ENCODE results near the gene LARP1. TPM values are rescaled to one million over a fixed set of nuclear protein-coding genes. Genes with fewer than 3 reads are reported as not detected.
A peak's percentile ranks its signal among the peaks of the same experiment; 100 is the strongest.
"Not testable (repeated sequence)": the region's sequence is repeated elsewhere in the genome, so short reads cannot be mapped to it uniquely, and the experiment has no call there.

The LARP1 gene
- total RNA-seq, 2 donors from 2014 or later = 193 to 369 TPM

GRCh38 chr5:154745349-154745748 lies 9.8 kb upstream of the LARP1 start:
- Mint-ChIP-seq H3K4me1 (ENCODE audit: low read depth in 2 of 2) (no peaks in the 10 kb centered on the region), H3K27me3 (no peaks in the 10 kb centered on the region), H3K27ac (no peak overlapping the region), H3K9me3 (no peaks in the 10 kb centered on the region), H3K36me3 (no peaks in the 10 kb centered on the region), H3K4me3 (no peak overlapping the region)
- DNase-seq (ENCODE audit: low spot score) (no peak), ATAC-seq (no peak)

- H3K27me3 Mint-ChIP-seq = no peaks in the 10 kb centered on the region
- peaks cover 9 to 13% of the 10 kb centered on the region in 2 donors for H3K4me1 Mint-ChIP-seq (ENCODE audit: low read depth in 2 of 2)
- DNase-seq (ENCODE audit: low spot score) (no peak), ATAC-seq (no peak)
- no peaks in the 10 kb centered on the region for H3K36me3 Mint-ChIP-seq
- H3K9me3 Mint-ChIP-seq = no peaks in the 10 kb centered on the region
- H3K4me3 Mint-ChIP-seq = no peak overlapping the region
- no peak overlapping the region for H3K27ac Mint-ChIP-seq
Observed at GRCh38 chr5:154749491-154749890, 5.7 kb upstream of the LARP1 start.

GRCh38 chr5:154750641-154751040 lies 4.5 kb upstream of the LARP1 start:
- not testable (repeated sequence) for ATAC-seq; DNase-seq (ENCODE audit: low spot score); H3K4me3 Mint-ChIP-seq; H3K27me3 Mint-ChIP-seq; H3K9me3 Mint-ChIP-seq; H3K36me3 Mint-ChIP-seq; H3K27ac Mint-ChIP-seq
- H3K4me1 Mint-ChIP-seq (ENCODE audit: low read depth in 2 of 2) = peaks cover 9 to 16% of the 10 kb centered on the region in 2 donors

- no peak overlapping the region for H3K4me3 Mint-ChIP-seq
- no peaks in the 10 kb centered on the region for H3K9me3 Mint-ChIP-seq
- ATAC-seq = no peak
- H3K4me1 Mint-ChIP-seq (ENCODE audit: low read depth in 2 of 2) = peaks cover 13 to 20% of the 10 kb centered on the region in 2 donors
- no peak overlapping the region for H3K27ac Mint-ChIP-seq
- DNase-seq (ENCODE audit: low spot score) = no peak
- no peaks in the 10 kb centered on the region for H3K27me3 Mint-ChIP-seq
- no peaks in the 10 kb centered on the region for H3K36me3 Mint-ChIP-seq
Observed at GRCh38 chr5:154751854-154752253, 3.3 kb upstream of the LARP1 start.

DNA sequence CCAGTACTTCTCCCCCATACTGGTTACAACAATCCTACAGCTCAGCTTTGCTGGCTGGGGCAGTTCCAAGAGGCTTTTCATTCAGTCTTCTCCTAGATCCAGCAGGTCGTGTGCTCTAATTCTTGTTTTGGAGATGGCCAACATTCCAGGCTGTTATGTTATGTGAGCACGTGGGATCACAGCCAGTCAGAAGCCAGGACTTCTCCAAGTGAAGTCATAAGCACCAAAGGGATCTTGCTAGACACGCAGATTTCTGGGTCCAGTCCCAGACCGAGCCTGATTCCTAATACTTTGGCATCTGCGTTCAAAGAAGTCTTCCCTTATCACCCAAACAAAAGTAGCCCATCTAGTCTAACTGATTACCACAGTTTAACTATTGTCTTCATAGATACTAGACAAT lies 1.4 kb upstream of the LARP1 start:
- Mint-ChIP-seq H3K4me1 (ENCODE audit: low read depth in 2 of 2) (peaks cover 25 to 35% of the 10 kb centered on the region in 2 donors), H3K9me3 (no peaks in the 10 kb centered on the region), H3K27me3 (no peaks in the 10 kb centered on the region), H3K4me3 (peak overlapping the region; percentile 94), H3K27ac (peak overlapping the region; percentile 94 to 96), H3K36me3 (peaks cover 4% of the 10 kb centered on the region)
- DNase-seq (ENCODE audit: low spot score) (no peak), ATAC-seq (no peak)

- peaks cover 4% of the 10 kb centered on the region for H3K36me3 Mint-ChIP-seq
- H3K9me3 Mint-ChIP-seq = no peaks in the 10 kb centered on the region
- peaks cover 29 to 44% of the 10 kb centered on the region in 2 donors for H3K4me1 Mint-ChIP-seq (ENCODE audit: low read depth in 2 of 2)
- peak overlapping the region; percentile 94 for H3K4me3 Mint-ChIP-seq
- ATAC-seq = peak; percentile 93 to 95
- peak overlapping the region; percentile 94 to 96 for H3K27ac Mint-ChIP-seq
- no peaks in the 10 kb centered on the region for H3K27me3 Mint-ChIP-seq
- peak; percentile 99 for DNase-seq (ENCODE audit: low spot score)
Observed at GRCh38 chr5:154754460-154755360, 467 bp upstream of the LARP1 start.

DNA sequence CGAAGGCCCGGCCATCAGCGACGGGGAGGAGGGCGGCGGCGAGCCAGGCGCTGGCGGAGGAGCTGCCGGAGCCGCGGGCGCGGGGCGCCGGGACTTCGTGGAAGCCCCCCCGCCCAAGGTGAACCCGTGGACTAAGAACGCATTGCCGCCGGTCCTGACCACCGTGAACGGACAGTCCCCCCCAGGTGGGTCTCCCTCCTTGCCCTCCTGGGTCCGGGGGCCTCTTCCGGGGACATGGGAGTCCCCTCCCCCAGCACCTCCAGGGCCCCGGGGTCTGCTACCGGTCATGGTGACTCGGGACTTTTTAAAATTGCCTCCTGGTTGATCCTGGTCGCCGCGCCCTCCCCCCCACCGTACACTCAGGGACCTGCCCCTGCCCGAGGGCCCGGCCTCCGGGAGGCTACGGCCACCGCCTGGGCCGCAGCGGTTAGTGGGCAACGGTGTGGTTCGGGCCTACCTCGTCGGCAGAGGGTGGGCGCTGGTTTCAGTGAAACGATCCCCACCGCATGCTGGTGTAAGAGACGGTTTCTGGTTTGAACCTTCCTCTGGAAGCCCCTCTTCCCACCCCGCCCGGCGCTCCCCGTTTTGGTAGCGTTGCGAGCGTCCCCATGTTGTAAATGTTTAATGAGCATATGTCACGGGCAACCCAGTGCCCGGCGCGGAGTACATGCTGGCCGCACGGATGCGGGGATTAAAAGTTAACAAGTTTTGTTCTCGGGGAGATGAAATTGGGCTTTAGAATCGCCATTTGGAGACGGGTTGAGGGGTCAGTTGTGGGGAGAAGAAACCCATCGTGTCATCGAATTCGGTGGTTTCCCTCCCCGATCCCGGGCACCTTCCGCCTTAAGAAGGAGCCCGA lies 1.1 kb downstream of the LARP1 start:
- Mint-ChIP-seq H3K4me1 (ENCODE audit: low read depth in 2 of 2) (peaks cover 39 to 53% of the 10 kb centered on the region in 2 donors), H3K27ac (peak overlapping the region; percentile 82 to 94), H3K4me3 (peak overlapping the region; percentile 96), H3K36me3 (peaks cover 4% of the 10 kb centered on the region), H3K9me3 (no peaks in the 10 kb centered on the region), H3K27me3 (no peaks in the 10 kb centered on the region)
- peak; percentile 71 for DNase-seq (ENCODE audit: low spot score)
- peak; percentile 0 for ATAC-seq

DNA sequence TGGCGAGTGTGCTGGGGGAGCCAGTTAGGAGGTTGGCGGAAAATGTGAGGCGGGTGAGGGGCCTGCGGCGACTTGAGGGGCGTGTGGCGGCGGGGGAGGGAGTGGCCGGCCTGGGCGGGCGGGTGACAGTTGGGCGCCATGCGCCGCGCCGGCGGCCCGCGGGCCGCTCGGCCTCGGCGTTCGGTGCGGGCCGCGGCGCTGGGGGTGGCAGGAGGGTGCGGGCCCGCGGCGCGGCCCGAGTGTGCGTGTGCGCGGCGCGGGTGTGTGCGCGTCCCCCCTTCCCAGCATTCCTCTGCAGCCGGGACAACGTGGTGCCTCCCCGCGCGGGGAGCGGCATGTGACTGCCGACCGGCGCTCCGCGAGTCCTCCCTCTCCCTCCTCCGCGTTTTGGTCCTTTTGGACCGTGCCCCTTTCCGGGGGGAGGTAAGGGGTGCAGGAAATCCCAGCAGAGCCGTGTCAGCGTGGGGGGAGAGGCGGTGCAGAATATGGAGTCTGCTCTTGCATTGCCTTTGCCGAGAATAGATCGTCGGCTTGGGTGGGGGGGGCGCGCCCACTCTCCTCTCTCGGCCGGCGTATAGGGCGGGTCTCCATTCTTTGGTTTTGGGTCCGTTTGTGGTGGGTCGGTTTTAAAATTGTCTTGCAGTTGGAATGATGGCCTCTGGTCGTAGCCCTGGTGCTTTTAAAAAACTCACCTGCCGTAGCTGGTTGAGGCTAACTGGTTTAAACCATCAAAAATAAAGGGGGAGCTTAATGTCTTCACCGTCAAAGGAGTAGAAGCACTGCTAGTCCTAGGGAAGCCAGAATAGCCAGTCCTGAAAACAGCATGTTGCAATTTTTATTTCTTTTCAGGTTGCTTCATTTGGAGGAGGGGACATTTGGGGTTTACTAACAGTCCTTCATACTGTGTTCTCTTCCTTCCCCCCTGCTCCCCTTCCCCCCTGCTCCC lies 2.0 kb downstream of the LARP1 start:
- Mint-ChIP-seq H3K4me3 (peak overlapping the region; percentile 96), H3K27me3 (no peaks in the 10 kb centered on the region), H3K27ac (peak overlapping the region; percentile 82 to 94), H3K4me1 (ENCODE audit: low read depth in 2 of 2) (peaks cover 45 to 59% of the 10 kb centered on the region in 2 donors), H3K36me3 (peaks cover 4% of the 10 kb centered on the region), H3K9me3 (no peaks in the 10 kb centered on the region)
- DNase-seq (ENCODE audit: low spot score) (peak; percentile 70), ATAC-seq (peak in 1 of 2 donors; percentile 1)

DNA sequence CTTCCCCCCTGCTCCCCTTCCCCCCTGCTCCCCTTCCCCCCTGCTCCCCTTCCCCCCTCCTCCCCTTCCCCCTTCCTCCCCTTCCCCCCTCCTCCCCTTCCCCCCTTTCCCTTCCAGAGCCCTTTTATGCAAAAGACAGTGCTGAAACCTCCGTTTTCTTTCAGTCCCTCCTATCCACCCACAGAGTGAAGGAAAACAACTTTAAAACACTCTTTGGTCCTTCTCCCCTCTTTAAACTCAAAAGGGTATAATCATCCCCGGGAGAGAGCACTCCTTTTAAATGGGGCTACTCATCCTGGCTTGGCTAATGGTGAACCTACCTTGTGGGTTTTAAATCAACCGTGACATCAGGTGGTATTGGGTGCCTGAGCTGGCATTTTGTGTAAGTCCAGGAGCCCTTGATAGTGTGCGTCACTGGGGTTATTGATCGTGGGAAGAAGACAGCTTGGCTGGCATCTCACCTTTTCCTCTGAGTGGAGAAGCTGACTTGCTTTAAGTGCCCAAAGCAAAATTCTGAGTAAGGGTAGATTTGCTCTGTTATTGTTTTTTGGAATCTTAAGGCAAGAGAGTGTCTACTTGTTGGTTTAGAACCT lies 2.7 kb downstream of the LARP1 start:
- no peaks in the 10 kb centered on the region for H3K9me3 Mint-ChIP-seq
- peak overlapping the region; percentile 82 to 94 for H3K27ac Mint-ChIP-seq
- H3K36me3 Mint-ChIP-seq = peaks cover 4% of the 10 kb centered on the region
- H3K4me3 Mint-ChIP-seq = peak overlapping the region; percentile 96
- H3K4me1 Mint-ChIP-seq (ENCODE audit: low read depth in 2 of 2) = peaks cover 45 to 63% of the 10 kb centered on the region in 2 donors
- ATAC-seq (no peak), DNase-seq (ENCODE audit: low spot score) (no peak)
- no peaks in the 10 kb centered on the region for H3K27me3 Mint-ChIP-seq

- no peaks in the 10 kb centered on the region for H3K27me3 Mint-ChIP-seq
- DNase-seq (ENCODE audit: low spot score) = no peak
- no peak for ATAC-seq
- H3K27ac Mint-ChIP-seq = peak overlapping the region; percentile 82 to 94
- H3K4me3 Mint-ChIP-seq = peak overlapping the region; percentile 96
- peaks cover 43 to 59% of the 10 kb centered on the region in 2 donors for H3K4me1 Mint-ChIP-seq (ENCODE audit: low read depth in 2 of 2)
- H3K9me3 Mint-ChIP-seq = no peaks in the 10 kb centered on the region
- peaks cover 4% of the 10 kb centered on the region for H3K36me3 Mint-ChIP-seq
Observed at GRCh38 chr5:154758493-154758892, 3.3 kb downstream of the LARP1 start.

DNA sequence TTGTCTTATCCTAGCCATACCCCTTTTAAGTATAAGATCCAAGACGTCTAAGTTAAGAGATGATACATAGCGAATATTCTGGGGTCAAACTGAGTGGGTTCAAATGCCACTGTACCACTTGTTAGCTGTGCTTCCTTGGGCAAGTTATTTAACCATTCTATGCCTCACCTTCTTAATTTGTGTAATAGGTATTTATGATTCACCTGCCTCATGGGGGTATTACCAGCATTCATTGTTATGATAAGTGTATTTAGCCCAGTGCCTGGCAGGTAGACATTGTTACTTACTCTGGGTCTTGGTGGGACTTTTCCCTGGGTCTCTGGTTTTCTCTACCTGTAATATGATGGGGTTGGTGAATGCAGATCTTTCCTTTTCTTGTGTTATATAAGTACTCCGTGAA lies 3.8 kb downstream of the LARP1 start:
- DNase-seq (ENCODE audit: low spot score) = no peak
- ATAC-seq = no peak

GRCh38 chr5:154759868-154760267 lies 4.7 kb downstream of the LARP1 start:
- H3K4me3 Mint-ChIP-seq; H3K27ac Mint-ChIP-seq; H3K9me3 Mint-ChIP-seq; H3K36me3 Mint-ChIP-seq; H3K27me3 Mint-ChIP-seq; DNase-seq (ENCODE audit: low spot score); ATAC-seq: not testable (repeated sequence)
- H3K4me1 Mint-ChIP-seq (ENCODE audit: low read depth in 2 of 2) = peaks cover 37 to 49% of the 10 kb centered on the region in 2 donors

More for the DNA sequence above, 3.8 kb downstream of the LARP1 start:
- H3K27me3 Mint-ChIP-seq = no peaks in the 10 kb centered on the region
- H3K9me3 Mint-ChIP-seq = no peaks in the 10 kb centered on the region
- H3K4me3 Mint-ChIP-seq = peak overlapping the region; percentile 96
- H3K27ac Mint-ChIP-seq = peak overlapping the region; percentile 82 to 94
- H3K36me3 Mint-ChIP-seq = peaks cover 4% of the 10 kb centered on the region
- peaks cover 41 to 55% of the 10 kb centered on the region in 2 donors for H3K4me1 Mint-ChIP-seq (ENCODE audit: low read depth in 2 of 2)
